C1 segment of cervical spinal cord (tissue), 14 donors: ENCODE measurements around the gene MAFF.

ENCODE experiments used
- DNase-seq, 14 donors: peaks; one replicate each; lab custom pipeline; 2025; lab: John Stamatoyannopoulos, UW

Gene MAFF

DNA sequence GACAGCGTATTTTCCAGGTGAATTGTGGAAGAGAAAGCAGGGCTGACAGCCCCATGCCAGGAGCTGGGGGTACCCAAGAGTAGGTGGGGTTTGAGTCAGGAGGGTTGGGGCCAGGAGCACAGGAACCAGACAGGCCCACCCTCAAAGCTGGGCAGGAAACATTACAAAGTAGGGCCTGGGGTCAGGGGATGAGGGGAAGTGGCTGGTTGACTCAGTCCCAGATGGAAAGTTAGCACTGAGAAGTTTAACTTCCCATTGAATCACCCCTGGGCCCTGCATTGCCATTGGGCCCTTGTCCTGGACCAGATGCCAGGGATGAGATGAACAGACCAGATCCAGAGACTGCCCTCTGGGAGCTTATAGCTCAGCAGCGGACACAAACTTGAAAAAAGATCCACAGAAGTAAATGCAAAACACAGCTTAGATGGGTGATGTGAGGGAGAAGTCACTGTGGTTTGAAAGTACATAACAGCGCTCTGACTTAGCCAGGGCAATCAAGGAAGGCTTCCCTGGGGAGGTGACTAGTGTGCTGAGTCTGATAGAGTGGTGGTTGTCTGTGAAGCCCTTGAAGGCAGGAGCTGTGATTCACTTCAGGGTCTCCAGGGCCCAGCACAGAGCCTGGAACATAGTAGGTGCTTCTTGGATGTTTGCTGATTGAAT is 2.2 kb downstream of the MAFF start:
- no peak for DNase-seq

DNA sequence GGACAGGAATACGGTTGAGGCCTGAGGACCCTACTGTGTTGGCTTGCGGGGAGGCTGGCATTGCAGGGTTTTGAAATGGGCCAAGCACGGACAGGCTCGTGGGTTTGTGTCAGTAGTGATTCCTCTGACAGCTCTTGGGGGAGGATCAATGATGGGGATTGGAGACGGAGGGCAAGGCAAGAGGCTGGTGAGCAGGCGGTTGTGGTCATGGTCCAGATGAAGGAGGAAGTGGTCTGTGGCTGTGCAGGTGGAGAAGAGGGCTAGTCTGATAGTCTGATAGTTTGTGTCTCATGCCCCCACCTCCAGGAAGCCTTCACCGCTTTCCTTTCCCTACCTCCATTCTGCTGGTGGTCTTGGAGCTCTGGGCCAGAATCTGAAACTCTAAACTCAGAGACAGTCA is 3.0 kb downstream of the MAFF start:
- DNase-seq = no peak

DNA sequence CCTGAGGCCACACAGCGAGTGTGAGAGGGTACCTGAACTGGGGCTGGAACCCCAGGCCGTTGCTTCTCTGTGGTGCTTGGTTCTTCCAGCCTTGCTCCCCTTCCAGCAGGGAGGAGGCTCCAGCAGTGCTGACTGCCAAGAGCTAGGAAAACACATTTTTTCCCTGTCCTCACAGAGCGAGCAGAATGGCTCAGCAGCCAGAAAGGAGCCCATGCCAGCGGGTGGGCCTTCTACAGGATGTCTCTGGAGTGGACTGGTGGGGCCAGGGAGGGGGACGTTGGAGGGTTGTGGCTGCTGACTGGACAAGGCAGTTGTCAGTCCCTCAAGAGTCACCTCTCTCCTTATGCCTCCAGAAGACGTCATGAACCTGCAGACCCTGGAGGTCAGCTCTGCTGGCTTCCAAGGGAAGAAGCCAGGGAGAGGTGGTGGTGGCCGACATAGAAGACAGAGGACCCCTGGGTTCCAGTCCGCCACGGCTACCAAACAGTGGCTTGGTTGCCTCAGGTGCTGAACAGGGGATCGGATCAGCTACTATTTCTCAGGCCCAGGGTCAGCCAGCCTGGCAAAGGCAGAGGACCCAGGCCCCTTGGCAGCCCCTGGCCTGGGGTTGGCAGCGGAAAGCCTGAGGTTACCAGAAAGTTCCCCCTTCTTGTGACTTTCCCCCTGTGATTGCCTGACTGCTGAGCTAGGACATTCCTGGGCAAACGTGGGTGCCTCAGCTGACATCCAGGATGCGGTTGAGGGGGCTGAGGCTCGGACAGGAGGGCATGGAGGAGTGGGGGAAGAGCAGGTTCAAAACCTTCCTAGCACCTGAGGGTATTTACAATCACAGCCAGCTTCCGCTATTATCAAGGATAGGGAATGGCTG is 3.7 kb downstream of the MAFF start:
- peak in 7 of 14 donors; percentile 22 to 77 (median 53) for DNase-seq

DNA sequence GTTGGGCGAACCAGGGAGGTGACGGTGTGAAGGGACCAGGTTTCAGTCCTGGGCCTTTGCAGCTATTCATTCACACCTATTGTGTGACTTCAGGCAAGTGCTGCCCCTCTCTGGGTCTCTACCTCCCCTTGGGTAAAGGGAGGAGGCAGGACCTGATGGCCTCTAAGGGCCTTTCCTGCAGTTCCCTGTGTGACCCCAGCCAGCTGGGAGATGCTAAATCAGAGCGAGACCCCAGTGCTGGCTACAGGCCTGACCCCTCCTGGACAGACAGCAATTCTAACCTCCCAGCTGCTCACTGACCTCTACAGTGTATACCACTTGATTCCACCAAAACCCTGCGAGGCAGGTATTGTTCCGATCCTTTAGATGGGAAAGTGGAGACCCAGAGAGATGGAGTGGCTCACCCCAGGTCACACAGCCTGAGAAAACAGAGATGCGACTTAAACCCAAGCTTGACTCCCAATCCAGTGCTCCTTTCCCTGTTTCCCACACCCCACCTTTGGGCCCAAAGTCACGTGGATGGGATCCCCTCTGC is 6.2 kb downstream of the MAFF start:
- DNase-seq = no peak

DNA sequence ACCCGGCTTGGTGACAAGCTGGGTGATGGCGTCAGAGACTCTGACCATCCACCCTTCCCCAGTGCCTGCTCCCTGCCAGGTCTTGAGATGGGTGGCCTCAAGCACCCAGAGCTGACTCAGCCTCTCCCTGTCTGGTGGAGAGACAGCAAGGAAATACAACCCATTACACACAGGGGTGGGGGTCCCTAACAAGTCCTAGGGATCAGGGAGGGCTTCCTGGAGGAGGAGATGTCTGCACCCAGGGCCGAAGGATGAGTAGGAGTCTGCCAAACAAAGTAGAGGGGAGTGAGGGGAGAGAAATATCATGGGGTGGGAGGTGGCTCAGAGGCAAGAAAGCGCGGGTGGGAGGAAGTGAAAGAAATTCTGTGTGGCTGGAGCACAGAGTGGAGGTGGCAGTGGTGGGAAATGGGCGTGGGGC is 6.8 kb downstream of the MAFF start:
- no peak for DNase-seq

DNA sequence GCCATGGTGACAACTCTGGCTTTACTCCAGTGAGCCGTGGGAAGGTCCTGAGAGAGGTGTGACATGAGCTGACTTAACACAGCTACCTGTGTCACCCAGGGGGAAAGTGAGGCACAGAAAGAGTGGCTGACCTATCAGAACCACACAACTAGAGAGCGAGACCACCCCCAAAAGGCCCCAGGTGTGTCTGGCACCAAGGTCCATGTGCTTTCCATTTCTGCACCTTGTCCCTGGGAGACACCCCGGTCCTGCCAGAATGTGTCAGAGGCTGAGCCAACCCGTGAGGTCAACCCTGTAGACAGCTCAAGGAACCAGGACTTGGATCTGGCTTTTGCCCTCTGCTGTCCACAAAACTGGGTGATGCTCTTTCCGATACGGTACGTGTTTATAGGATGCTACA is 9.8 kb downstream of the MAFF start:
- no peak for DNase-seq

DNA sequence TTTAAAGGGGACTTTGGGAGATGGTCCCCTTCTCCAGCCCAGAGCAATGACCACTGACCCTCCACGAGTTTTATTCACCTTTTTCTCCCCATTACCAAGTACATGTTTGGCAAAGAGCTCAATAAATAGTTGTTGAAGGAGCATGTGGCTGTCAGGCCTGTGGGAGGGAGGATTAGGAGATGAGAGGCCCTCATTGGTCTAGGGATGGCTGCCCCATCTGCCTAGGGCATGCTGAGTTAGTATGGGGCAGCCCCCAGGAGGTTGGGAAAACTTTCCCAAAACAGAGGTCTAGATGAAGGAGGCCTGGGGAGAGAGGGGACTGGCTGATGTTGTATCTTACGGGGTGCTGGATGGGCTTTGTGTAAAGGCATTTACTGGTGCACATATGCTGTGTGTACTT is 10.6 kb downstream of the MAFF start:
- DNase-seq = no peak

DNA sequence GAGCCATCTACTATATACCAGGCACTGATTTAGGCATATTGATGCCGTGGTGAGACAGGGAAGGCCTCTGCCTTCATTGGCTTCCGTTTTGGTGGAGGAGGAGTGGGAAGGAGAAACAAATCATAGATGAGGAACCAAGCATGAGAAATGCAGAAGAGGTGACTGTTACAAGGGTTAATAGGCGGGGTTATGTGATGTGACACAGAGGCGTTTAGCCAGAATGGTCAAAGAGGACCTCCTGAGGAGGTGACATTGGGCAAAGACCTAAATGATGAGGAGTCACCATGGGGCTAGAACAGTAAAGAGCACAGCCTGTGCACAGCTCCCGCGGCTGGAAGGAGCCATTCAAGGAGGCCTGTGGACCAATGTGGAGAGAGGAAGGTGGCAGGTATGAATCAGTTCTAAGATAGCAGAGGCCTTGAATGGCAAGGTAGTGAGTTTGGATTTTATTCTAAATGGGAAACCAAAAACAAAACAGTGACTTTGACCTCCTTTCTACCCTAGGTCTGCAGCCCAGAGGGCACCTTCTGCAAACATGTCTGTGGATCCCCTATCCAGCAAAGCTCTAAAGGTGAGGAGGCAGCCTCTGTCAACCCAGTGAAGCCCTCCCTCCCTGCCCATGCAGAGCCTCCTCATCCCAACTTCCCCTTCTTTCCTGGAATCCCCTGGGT is 11.7 kb downstream of the MAFF start:
- DNase-seq = no peak

DNA sequence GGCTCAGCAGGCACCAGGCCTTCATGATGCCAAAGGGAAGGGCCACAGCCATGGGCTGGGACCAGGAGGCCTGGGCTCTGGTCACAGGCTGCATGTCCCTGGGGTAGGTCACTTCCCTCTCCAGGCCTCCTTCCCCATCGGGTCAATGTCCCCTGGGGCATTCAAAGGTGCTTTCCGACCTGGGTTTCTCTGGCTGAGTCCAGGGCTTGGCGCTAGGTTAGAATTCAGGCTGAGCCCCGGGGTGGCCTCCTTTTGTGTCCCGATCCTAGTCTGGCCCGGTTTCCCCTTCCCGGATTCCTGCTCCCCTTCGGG is 12.2 kb downstream of the MAFF start:
- no peak for DNase-seq

DNA sequence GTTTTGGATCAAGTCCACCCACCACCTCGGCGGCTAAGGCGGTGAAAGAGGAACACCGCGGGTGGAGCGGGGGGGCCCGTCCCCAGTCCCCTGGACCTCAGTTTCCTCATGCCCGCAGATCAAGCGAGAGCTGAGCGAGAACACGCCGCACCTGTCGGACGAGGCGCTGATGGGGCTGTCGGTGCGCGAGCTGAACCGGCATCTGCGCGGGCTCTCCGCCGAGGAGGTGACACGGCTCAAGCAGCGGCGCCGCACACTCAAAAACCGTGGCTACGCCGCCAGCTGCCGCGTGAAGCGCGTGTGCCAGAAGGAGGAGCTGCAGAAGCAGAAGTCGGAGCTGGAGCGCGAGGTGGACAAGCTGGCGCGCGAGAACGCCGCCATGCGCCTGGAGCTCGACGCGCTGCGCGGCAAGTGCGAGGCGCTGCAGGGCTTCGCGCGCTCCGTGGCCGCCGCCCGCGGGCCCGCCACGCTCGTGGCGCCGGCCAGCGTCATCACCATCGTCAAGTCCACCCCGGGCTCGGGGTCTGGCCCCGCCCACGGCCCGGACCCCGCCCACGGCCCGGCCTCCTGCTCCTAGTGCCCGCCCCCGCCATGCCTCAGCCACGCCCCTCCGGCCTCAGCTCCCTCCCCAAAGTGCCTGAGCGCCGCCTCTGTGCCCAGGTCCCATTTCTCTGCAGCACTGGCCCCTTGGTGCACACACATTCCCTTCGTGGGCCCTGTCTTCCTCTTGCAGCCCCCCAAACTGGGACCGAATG is 12.7 kb downstream of the MAFF start:
- peak in 4 of 14 donors; percentile 18 to 66 (median 48) for DNase-seq

DNA sequence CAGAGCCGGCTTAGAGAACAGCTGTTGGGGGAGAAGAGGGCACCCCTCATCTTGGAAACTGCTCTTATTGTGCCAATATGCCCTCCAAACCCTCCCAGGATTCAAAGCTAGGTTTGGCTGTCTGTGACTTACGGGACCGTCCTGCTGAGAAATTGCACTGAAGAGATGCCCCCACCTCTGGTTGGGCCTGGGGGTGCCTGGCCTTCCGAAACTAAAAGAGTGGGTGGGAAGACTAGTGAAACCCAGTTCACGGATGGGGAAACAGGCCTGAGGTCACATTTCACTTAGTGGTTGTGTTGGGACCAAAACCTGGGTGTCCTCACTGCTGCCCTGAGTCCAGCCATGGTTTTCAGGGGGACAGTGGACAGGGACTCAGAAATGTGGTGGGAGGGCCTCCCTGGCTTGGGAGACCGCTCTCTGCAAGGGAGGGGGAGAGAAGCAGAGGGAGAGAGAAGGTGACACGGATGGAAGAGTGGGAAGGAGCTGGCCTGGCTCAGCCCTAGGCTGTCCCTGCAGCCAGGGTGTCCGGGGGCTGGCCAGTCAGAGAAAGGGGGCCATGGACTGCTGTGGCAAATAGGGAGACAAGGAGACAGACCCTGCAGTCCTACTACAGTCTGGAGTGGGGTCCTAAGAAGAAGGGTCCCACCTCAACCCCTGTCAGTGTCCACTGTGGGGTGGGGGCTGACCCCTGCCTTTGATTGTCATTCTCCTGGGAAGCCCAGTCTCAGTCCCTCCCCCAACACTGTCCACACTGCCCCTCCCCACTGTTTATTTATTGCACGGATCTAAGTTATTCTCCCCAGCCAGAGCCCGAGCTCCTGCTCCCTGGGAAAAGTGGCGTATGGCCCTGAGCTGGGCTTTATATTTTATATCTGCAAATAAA is 13.6 kb downstream of the MAFF start:
- no peak for DNase-seq

DNA sequence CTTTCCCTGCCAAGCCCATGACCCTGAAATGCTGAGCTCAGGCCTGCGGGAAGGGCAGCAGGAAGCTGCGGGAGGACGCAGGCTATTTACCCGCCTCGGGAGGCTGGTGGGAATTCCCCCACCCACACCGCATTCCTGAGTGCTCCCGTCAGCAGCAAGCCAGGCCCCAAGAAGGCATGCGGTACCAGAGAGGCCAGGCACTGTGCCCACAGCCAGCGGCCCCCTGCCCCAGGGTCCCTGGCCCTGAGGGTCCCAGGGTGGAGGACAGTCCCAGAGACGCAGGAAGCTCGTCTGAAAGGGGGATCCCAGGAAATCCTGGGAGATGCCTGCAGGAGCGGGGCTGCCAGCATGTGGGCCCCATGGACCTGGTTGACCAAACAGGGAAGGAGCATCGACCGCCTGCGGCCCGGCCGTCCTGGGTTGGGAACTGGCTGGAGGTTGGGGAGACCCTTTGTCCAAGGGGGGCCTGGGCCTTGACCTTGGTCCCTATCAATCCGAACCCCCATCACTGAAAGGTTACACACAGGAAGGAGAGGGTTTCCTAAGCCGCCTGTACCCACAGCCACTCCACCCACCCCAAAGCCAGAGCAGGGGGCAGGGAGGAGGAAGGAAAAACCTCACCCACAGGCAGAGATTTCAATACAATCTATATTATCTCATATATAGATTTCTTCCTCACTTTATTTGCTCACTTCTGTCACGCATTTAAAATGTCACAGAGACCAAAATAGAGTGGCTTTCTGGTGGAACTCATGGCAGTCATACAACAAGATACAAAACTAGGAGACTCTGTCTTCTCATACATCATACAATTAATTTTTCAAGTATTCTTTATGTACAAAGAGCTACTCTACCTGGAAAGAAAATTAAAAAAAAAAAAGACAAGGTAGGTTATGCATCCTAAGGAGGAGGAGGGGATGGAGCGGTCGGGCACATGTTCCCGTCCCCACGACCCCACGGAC is 17.1 kb downstream of the MAFF start:
- DNase-seq = no peak

DNA sequence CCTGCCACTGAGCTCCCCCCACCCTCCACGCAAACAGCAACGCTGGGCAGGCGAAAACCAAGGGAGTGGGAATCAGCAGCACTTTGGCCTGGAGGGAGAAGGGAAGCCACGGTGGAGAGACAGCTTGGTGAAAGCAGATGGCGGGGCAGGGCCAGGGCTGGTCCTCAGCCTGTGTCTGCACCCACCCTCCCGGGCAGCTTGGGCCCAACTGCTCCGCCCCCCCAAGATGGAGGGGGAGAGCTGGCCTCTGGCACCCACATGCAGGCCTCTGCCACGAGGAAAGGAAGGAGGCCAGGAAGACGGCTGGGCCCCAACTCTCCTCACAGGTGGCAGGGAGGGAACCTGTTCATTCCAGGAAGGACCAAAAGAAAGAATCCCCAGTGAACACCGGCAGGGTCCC is 17.8 kb downstream of the MAFF start:
- DNase-seq = peak in 1 of 14 donors; percentile 58

DNA sequence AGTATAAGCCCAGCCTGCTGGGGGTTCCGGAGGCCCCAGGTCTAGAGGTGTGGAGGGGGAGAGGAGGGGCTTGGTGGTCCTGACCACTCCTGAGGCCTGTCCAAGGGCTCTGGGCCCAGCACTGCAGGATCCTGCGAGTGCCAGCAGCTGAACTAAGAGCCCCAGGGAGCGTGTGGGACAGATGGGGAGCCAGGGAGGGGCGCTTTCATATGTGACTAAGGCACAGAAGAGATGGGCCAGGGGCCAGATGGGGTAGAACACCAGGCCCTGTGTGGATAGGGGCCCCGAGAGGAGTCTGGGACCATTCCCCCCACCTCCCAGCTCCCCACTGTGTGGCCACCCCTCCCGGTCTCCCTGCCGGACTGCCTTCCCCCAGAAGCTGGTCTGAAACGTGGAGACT is 18.4 kb downstream of the MAFF start:
- no peak for DNase-seq

DNA sequence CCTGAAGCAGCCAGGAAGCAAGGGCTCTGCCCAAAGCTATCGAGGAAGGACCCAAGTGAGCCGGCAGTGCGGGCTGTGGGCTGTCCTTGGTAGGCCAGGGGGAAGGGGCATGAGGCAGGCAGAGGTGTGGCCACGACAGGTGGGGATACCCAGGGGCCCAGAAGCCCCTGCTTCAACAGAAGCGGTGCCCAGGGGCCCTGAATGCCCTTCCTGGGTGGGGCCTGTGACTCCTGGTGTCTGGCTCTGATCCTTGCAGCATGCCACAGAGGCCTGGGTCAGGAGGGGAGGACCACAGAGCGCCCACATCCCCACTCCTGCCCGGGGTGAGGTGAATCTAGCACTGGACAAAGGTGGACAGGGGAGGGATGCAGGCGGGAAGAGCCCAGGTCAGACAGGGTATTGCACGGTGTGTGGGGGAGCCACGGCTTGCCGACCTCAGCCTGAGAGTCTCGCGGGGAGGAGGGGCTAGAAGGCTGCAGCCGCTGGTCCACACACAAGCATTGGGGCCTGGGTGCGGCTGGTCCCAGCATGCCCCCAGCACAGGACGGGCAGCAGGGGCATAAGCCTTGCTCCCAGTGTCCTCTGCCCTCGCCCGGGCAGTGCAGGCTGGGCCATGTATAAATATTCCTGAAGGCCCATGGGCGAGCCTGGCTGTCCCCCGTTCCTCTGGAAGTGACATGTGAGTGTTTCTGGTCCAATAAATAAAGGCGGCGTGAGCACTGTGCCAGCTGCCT is 19.0 kb downstream of the MAFF start:
- no peak for DNase-seq

DNA sequence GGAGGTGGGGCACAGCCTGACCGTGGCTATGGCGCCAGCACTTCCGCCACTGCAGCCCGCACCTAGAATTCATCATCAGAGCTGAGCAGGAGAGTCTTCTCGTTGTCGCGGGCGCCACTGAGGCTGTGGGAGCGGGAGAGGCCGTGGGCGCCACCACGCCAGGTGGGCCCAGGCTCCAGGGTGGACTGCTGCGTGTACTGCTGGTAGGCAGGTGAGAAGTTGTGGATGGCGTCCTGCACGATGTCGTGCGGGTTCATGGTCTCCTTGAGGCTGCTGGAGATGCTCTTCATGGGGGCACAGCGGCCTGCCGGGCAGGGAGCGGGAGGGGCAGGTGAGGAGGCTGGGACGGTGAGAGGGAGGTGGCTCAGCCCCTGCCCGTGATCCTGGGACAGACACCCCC is 19.6 kb downstream of the MAFF start:
- DNase-seq = no peak

DNA sequence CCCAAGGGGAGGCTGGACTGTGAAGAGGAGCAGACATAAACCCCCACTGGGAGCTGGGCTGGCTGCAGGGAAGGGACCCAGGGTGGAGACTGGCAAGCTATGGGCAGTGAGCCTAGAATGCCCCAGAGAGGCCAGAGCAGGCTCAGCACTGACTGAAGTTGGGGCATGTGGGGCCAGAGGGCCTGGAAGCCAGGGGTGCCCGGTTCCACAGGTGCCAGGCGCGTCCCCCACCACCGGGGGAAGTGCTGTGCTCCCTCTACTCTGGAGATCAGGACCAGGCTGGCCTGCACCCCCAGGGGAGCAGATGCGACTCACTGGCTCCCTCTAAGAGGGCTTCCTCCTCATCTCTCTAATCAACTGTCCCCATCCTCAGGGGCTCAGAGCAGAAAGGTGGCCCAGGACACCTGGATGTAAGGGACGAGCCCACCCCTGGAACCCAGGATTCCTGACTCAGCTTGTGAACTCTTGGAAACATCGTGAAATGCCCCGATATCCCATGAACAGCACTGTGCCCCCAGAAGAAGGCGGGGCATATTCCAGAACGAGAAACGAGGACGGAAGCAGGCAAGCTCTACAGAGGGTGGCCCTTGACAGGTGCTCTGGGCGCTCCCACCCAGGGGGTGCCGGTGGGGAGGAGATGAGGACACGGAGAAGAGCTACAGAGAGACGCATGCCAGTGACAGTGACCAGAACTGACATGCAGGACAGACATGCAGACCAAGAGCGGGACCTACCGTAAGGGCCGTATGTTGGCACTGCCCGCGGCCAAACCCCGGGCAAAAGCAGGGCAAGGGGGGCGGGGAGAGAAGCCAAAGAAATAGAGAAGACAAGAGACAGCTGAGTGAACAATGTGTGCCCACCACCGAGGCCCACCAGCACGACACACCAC is 20.4 kb downstream of the MAFF start:
- no peak for DNase-seq

DNA sequence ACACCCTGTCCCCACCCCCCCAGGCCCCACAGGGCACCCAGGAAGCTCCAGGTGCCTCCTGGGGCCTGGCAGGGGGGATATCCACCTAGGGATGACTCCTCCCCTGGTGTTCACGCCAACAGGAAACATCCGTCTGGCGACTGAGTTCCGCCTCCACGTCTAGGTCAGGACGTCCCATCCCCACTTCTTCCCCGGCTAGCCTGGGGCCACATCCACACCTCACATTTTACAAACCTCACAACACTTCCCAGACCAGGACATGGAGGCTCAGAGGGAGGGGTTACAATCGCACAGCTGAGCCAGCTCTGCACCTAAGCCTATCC is 21.0 kb downstream of the MAFF start:
- DNase-seq = no peak
